ENCODE measurements around the gene RSPRY1. TPM values are rescaled to one million over a fixed set of nuclear protein-coding genes. Genes with fewer than 3 reads are reported as not detected.

Gene RSPRY1
- total RNA-seq, 1 experiment from 2014 or later: 57.7 TPM

DNA sequence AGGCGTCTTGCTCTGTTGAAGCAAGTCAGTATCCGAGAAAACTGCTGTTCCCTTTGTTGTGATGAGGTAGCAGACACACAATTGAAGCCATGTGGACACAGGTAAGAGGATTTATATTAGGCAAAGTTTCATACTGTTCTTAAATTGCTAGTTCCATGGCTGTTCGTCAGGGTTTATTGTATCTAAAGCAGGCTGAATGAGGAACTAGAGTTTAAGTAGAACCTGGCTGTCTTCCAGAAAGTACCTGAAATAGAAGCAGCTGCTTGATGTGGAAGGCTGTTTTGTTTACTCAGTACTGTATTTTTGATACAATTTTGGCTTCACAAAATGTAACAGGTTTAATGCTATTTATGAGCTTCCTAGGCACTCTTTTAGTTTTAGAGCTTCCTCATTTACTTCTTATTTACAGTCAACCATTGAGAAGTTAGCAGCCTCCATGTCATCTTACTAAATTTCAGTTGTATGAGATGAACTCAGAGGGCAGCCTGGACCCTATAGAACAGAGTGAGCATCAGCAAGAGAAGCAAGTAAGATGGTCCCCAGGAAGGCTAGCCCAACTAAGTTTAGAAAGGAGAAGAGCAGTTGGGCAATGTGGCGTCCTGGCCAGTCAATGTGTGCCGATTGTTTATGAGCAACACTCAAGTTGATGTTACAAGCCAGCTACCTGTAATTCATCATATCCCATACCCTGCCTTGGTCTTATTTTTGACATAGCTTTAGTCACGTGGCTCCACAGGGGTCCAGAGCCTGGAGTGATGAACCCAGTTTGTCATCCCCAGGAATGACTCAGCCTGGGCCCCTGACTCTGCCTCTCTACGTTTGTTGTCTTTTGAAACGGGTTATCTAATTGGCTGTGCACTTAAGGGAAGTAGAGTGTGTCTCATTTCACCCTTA lies 49.2 kb downstream of the RSPRY1 start:
- no peaks in the 10 kb centered on the region for H3K27me3 Mint-ChIP-seq (ENCODE audit: insufficient read depth, unreplicated experiment)
- H3K4me3 Mint-ChIP-seq (ENCODE audit: unreplicated experiment): no peak overlapping the region
- no peak for DNase-seq
- no peak overlapping the region for H3K27ac Mint-ChIP-seq (ENCODE audit: unreplicated experiment)
- BruUV-seq (replicated peaks): no TSS peak
- TF ChIP-seq, protein P1, sequence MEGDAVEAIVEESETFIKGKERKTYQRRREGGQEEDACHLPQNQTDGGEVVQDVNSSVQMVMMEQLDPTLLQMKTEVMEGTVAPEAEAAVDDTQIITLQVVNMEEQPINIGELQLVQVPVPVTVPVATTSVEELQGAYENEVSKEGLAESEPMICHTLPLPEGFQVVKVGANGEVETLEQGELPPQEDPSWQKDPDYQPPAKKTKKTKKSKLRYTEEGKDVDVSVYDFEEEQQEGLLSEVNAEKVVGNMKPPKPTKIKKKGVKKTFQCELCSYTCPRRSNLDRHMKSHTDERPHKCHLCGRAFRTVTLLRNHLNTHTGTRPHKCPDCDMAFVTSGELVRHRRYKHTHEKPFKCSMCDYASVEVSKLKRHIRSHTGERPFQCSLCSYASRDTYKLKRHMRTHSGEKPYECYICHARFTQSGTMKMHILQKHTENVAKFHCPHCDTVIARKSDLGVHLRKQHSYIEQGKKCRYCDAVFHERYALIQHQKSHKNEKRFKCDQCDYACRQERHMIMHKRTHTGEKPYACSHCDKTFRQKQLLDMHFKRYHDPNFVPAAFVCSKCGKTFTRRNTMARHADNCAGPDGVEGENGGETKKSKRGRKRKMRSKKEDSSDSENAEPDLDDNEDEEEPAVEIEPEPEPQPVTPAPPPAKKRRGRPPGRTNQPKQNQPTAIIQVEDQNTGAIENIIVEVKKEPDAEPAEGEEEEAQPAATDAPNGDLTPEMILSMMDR (IDR thresholded peaks at IDR 0.05; ENCODE audit: insufficient read depth in 1 of 2, low read depth in 1 of 2, low read length in 1 of 2, severe bottlenecking in 1 of 2, unreplicated experiment in 1 of 2): no peak
- intact Hi-C loops (cut with micrococcal nuclease; ENCODE audit: unreplicated experiment): no loop called here
- CTCF ChIA-PET: no interaction called here
- no peaks in the 10 kb centered on the region for H3K4me1 Mint-ChIP-seq (ENCODE audit: low read depth, unreplicated experiment)
- Histone ChIP-seq H3K36me3 (ENCODE audit: control insufficient read depth, insufficient read depth, low read length) (peaks cover 4% of the 10 kb centered on the region), H3K4me1 (no peaks in the 10 kb centered on the region), H3K27me3 (replicated peaks; ENCODE audit: control insufficient read depth, insufficient read depth, low read length) (no peaks in the 10 kb centered on the region), H3K4me3 (ENCODE audit: low read depth, low read length) (no peak overlapping the region), H3K9me3 (no peaks in the 10 kb centered on the region)
- peaks cover 80% of the 10 kb centered on the region for H3K36me3 Mint-ChIP-seq (ENCODE audit: insufficient read depth, unreplicated experiment)
- no peaks in the 10 kb centered on the region for H3K9me3 Mint-ChIP-seq (ENCODE audit: unreplicated experiment)
- POLR2A ChIA-PET: interaction anchor here (1.0 kb wide), 1 partner anchor 10 kb away, joined by 3 read pairs; the partner anchor contains the start of gene ARL2BP

DNA sequence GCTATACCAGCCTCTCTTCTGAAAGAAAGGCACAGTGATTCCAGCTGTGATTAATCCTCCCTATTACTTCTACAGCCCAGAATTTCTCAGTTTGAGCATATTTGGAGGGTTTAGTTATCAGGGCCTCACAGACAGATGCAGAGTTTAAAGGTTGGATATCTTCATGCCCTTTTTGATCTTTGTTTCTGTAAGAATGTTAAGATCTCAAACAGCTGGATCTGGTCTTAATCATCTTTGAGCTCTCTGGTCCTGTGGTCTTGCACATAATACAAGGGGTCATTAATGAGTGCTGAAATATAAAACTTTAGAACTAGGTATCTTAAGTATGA lies 49.9 kb downstream of the RSPRY1 start:
- intact Hi-C loops (cut with micrococcal nuclease; ENCODE audit: unreplicated experiment): no loop called here
- ChIA-PET POLR2A (interaction anchor here (1.0 kb wide), 1 partner anchor 10 kb away, joined by 3 read pairs; the partner anchor contains the start of gene ARL2BP), CTCF (no interaction called here)
- Mint-ChIP-seq H3K27ac (ENCODE audit: unreplicated experiment) (no peak overlapping the region), H3K4me1 (ENCODE audit: low read depth, unreplicated experiment) (peaks cover 5% of the 10 kb centered on the region), H3K9me3 (ENCODE audit: unreplicated experiment) (no peaks in the 10 kb centered on the region), H3K27me3 (ENCODE audit: insufficient read depth, unreplicated experiment) (no peaks in the 10 kb centered on the region), H3K4me3 (ENCODE audit: unreplicated experiment) (no peak overlapping the region), H3K36me3 (ENCODE audit: insufficient read depth, unreplicated experiment) (peaks cover 76% of the 10 kb centered on the region)
- Histone ChIP-seq H3K36me3 (ENCODE audit: control insufficient read depth, insufficient read depth, low read length) (peaks cover 4% of the 10 kb centered on the region), H3K4me3 (ENCODE audit: low read depth, low read length) (no peak overlapping the region), H3K9me3 (no peaks in the 10 kb centered on the region), H3K27me3 (replicated peaks; ENCODE audit: control insufficient read depth, insufficient read depth, low read length) (no peaks in the 10 kb centered on the region), H3K4me1 (no peaks in the 10 kb centered on the region)
- TF ChIP-seq, protein P1 (IDR thresholded peaks at IDR 0.05; ENCODE audit: insufficient read depth in 1 of 2, low read depth in 1 of 2, low read length in 1 of 2, severe bottlenecking in 1 of 2, unreplicated experiment in 1 of 2): no peak
- no TSS peak for BruUV-seq (replicated peaks)
- DNase-seq: no peak

DNA sequence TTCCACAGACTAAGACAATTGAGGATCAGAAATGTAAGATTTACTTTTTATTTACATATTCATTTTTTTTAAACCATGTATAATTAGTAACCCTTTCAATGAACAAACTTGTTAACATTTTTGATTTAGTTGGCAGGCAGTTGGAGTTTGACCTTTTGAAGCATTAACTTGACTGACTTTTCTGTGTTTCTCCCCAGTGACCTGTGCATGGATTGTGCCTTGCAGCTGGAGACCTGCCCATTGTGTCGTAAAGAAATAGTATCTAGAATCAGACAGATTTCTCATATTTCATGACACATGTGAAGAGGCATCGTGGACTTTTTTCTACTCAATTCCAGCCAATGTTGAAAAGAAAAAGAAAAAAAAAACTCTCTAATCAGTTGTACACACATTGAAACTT lies 52.6 kb downstream of the RSPRY1 start:
- DNase-seq: no peak
- Histone ChIP-seq H3K36me3 (ENCODE audit: control insufficient read depth, insufficient read depth, low read length) (peaks cover 4% of the 10 kb centered on the region), H3K9me3 (no peaks in the 10 kb centered on the region), H3K4me3 (ENCODE audit: low read depth, low read length) (no peak overlapping the region), H3K27me3 (replicated peaks; ENCODE audit: control insufficient read depth, insufficient read depth, low read length) (no peaks in the 10 kb centered on the region), H3K4me1 (no peaks in the 10 kb centered on the region)
- peaks cover 8% of the 10 kb centered on the region for H3K4me1 Mint-ChIP-seq (ENCODE audit: low read depth, unreplicated experiment)
- BruUV-seq (replicated peaks): no TSS peak
- intact Hi-C loops (cut with micrococcal nuclease; ENCODE audit: unreplicated experiment): no loop called here
- peaks cover 60% of the 10 kb centered on the region for H3K36me3 Mint-ChIP-seq (ENCODE audit: insufficient read depth, unreplicated experiment)
- no peaks in the 10 kb centered on the region for H3K27me3 Mint-ChIP-seq (ENCODE audit: insufficient read depth, unreplicated experiment)
- H3K4me3 Mint-ChIP-seq (ENCODE audit: unreplicated experiment): no peak overlapping the region
- TF ChIP-seq, protein P1 (IDR thresholded peaks at IDR 0.05; ENCODE audit: insufficient read depth in 1 of 2, low read depth in 1 of 2, low read length in 1 of 2, severe bottlenecking in 1 of 2, unreplicated experiment in 1 of 2): no peak
- CTCF ChIA-PET: no interaction called here
- no peak overlapping the region for H3K27ac Mint-ChIP-seq (ENCODE audit: unreplicated experiment)
- no peaks in the 10 kb centered on the region for H3K9me3 Mint-ChIP-seq (ENCODE audit: unreplicated experiment)
- POLR2A ChIA-PET: no interaction called here

Measured in Caco-2 (cell line).